Measurements from ENCODE around the gene RNF212. TPM values are rescaled to one million over a fixed set of nuclear protein-coding genes. Genes with fewer than 3 reads are reported as not detected.

RNF212 gene
- total and polyA plus RNA-seq, 9 of the 15 experiments (the other 6 are each of a cell fraction or from before 2014, with no cell fraction given): 0.04 TPM; not detected in 8

DNA sequence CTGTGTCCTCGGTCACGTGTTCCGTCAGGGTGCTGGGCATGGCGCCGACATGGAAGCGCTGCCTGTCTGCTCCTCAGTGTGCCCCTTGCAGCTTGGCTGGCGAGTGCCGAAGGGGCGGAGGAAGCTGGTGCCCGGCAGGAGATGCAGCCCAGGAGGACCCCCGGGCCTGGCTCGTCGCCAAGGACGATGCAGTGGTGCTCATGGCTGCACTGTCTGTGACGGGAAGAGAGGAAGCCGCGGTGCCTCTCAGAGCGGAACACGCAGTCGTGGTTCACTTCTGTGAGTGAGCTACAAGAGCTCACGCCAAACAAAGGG lies 63.8 kb downstream of the RNF212 start (continued):
- TF ChIP-seq, protein P1, sequence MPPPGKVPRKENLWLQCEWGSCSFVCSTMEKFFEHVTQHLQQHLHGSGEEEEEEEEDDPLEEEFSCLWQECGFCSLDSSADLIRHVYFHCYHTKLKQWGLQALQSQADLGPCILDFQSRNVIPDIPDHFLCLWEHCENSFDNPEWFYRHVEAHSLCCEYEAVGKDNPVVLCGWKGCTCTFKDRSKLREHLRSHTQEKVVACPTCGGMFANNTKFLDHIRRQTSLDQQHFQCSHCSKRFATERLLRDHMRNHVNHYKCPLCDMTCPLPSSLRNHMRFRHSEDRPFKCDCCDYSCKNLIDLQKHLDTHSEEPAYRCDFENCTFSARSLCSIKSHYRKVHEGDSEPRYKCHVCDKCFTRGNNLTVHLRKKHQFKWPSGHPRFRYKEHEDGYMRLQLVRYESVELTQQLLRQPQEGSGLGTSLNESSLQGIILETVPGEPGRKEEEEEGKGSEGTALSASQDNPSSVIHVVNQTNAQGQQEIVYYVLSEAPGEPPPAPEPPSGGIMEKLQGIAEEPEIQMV (tag; conservative IDR thresholded peaks at IDR 0.05; ENCODE audit: low read depth): no peak
- TF ChIP-seq, protein P2, sequence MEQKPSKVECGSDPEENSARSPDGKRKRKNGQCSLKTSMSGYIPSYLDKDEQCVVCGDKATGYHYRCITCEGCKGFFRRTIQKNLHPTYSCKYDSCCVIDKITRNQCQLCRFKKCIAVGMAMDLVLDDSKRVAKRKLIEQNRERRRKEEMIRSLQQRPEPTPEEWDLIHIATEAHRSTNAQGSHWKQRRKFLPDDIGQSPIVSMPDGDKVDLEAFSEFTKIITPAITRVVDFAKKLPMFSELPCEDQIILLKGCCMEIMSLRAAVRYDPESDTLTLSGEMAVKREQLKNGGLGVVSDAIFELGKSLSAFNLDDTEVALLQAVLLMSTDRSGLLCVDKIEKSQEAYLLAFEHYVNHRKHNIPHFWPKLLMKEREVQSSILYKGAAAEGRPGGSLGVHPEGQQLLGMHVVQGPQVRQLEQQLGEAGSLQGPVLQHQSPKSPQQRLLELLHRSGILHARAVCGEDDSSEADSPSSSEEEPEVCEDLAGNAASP (IDR thresholded peaks at IDR 0.05): no peak
- TF ChIP-seq BDP1 (IDR thresholded peaks at IDR 0.05; ENCODE audit: insufficient read depth, insufficient read length): no peak

DNA sequence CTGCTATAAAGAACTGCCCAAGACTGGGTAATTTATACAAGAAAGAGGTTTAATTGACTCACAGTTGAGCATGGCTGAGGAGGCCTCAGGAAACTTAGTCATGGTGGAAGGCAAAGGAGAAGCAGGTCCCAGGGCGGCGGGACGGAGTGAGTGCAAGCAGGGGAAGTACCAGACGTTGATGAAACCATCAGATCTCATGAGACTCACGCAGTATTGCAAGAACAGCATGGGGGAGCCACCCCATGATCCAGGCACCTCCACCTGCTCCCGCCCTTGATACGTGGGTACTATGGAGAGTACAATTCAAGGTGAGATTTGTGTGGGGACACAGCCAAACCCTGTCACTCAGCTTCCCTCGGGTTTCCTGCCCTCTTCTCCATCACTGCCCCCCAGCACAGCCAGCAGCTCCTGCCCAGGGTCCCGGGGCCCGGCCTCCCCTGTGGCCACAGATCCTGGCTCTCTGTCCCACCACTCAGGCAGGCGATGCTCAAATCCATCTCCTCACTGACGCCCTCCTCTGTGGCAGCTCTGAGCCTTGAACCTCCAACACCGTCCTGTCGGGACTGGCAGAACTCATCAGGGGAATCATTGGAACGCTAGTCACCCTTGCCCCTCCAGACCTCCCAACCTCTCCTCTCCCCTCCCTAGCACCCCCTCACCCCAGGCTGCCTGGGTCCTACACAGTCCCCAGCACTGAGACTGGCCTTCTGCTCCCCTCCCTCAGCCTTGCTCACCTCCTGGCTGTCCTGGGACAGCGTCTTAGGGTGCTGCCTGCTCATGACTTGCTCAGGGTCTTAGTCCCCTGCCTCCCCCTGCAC lies 64.4 kb downstream of the RNF212 start:
- Histone ChIP-seq H3K9me3 (replicated peaks; ENCODE audit: control insufficient read depth, insufficient read depth, low read depth, low read length) (peaks cover 3% of the 10 kb centered on the region), H3K4me3 (no peak overlapping the region), H2AFZ (ENCODE audit: low read depth, low read length) (no peak overlapping the region), H3K9me1 (ENCODE audit: control insufficient read depth, insufficient read depth, low read length) (no peaks in the 10 kb centered on the region), H3K36me3 (ENCODE audit: control insufficient read depth, insufficient read depth, low read length) (no peaks in the 10 kb centered on the region), H3K27ac (ENCODE audit: extremely low read depth, low read depth, low read length) (no peak overlapping the region), H4K20me1 (replicated peaks; ENCODE audit: control insufficient read depth, insufficient read depth, low read length) (no peaks in the 10 kb centered on the region), H3K4me1 (replicated peaks in 1 of 2; ENCODE audit: control insufficient read depth in 2 of 2, insufficient read depth in 2 of 2, low read length in 2 of 2) (peaks cover 7 to 51% of the 10 kb centered on the region in 2 experiments), H3K9ac (ENCODE audit: insufficient read depth in 1 of 2, low read depth in 2 of 2, low read length in 2 of 2) (no peak overlapping the region), H3K4me2 (ENCODE audit: insufficient read depth, low read length) (no peak overlapping the region), H3K79me2 (ENCODE audit: control insufficient read depth, insufficient read depth, low read length) (no peaks in the 10 kb centered on the region), H3K27me3 (ENCODE audit: control insufficient read depth in 2 of 2, insufficient read depth in 2 of 2, low read length in 2 of 2) (peaks cover 31 to 59% of the 10 kb centered on the region in 2 experiments)
- DNase-seq (ENCODE audit: extremely low read depth in 1 of 4, low spot score in 3 of 4) (no peak), ATAC-seq (no peak), FAIRE-seq (no peak)
- intact Hi-C loops (cut with micrococcal nuclease): loop anchor here (10.0 kb wide), 1 partner anchor 54 kb away; the partner anchor contains the start of gene SLC26A1
- POLR2A ChIA-PET: no interaction called here
- in situ Hi-C loops (cut with MboI): no loop called here
- TF ChIP-seq, protein P2 (IDR thresholded peaks at IDR 0.05): no peak
- TF ChIP-seq, protein P3, sequence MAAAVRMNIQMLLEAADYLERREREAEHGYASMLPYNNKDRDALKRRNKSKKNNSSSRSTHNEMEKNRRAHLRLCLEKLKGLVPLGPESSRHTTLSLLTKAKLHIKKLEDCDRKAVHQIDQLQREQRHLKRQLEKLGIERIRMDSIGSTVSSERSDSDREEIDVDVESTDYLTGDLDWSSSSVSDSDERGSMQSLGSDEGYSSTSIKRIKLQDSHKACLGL (CRISPR knock-in tag; IDR thresholded peaks at IDR 0.05; ENCODE audit: borderline replicate concordance, poor library complexity, severe bottlenecking): no peak
- TF ChIP-seq ZBTB1 (CRISPR knock-in tag; IDR thresholded peaks at IDR 0.05; ENCODE audit: borderline replicate concordance, low read depth): no peak
- no peak for TF ChIP-seq NCOA2 (IDR thresholded peaks at IDR 0.05; ENCODE audit: partially characterized antibody in 2 of 2)
- TF ChIP-seq SNIP1 (IDR thresholded peaks at IDR 0.05; ENCODE audit: low read depth): no peak
- TF ChIP-seq LCOR (CRISPR knock-in tag; IDR thresholded peaks at IDR 0.05): no peak
- TF ChIP-seq, protein P4, sequence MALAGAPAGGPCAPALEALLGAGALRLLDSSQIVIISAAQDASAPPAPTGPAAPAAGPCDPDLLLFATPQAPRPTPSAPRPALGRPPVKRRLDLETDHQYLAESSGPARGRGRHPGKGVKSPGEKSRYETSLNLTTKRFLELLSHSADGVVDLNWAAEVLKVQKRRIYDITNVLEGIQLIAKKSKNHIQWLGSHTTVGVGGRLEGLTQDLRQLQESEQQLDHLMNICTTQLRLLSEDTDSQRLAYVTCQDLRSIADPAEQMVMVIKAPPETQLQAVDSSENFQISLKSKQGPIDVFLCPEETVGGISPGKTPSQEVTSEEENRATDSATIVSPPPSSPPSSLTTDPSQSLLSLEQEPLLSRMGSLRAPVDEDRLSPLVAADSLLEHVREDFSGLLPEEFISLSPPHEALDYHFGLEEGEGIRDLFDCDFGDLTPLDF (CRISPR knock-in tag; IDR thresholded peaks at IDR 0.05): no peak
- TF ChIP-seq, protein P5, sequence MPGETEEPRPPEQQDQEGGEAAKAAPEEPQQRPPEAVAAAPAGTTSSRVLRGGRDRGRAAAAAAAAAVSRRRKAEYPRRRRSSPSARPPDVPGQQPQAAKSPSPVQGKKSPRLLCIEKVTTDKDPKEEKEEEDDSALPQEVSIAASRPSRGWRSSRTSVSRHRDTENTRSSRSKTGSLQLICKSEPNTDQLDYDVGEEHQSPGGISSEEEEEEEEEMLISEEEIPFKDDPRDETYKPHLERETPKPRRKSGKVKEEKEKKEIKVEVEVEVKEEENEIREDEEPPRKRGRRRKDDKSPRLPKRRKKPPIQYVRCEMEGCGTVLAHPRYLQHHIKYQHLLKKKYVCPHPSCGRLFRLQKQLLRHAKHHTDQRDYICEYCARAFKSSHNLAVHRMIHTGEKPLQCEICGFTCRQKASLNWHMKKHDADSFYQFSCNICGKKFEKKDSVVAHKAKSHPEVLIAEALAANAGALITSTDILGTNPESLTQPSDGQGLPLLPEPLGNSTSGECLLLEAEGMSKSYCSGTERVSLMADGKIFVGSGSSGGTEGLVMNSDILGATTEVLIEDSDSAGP (CRISPR knock-in tag; IDR thresholded peaks at IDR 0.05): no peak
- TF ChIP-seq MED1 (CRISPR knock-in tag; IDR thresholded peaks at IDR 0.05; ENCODE audit: borderline replicate concordance): no peak
- WGBS (ENCODE audit: insufficient coverage, low coverage, missing lambda C conversion rate): 19% methylated on average over 16 of the region's 16 CpGs
- BruUV-seq (replicated peaks): no TSS peak
- CTCF ChIA-PET (ENCODE audit: low intra/inter-chr PET ratio): no interaction called here

All from K562 (cell line).